GM12874 (cell line): ENCODE results near the gene MB.

ENCODE experiments used
- TF ChIP-seq, protein P1 (sequence below): IDR thresholded peaks from 2 replicates; pipeline ENCODE4 v1.5.1; 2011; ENCODE audit warnings: low read depth, mild to moderate bottlenecking, control low read depth, low read length, moderate library complexity; ENCODE audit not compliant: insufficient read depth

The MB gene

GRCh38 chr22:35605369-35605680, 11.8 kb downstream of the MB start:
- TF ChIP-seq, protein P1, sequence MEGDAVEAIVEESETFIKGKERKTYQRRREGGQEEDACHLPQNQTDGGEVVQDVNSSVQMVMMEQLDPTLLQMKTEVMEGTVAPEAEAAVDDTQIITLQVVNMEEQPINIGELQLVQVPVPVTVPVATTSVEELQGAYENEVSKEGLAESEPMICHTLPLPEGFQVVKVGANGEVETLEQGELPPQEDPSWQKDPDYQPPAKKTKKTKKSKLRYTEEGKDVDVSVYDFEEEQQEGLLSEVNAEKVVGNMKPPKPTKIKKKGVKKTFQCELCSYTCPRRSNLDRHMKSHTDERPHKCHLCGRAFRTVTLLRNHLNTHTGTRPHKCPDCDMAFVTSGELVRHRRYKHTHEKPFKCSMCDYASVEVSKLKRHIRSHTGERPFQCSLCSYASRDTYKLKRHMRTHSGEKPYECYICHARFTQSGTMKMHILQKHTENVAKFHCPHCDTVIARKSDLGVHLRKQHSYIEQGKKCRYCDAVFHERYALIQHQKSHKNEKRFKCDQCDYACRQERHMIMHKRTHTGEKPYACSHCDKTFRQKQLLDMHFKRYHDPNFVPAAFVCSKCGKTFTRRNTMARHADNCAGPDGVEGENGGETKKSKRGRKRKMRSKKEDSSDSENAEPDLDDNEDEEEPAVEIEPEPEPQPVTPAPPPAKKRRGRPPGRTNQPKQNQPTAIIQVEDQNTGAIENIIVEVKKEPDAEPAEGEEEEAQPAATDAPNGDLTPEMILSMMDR = no peak

DNA sequence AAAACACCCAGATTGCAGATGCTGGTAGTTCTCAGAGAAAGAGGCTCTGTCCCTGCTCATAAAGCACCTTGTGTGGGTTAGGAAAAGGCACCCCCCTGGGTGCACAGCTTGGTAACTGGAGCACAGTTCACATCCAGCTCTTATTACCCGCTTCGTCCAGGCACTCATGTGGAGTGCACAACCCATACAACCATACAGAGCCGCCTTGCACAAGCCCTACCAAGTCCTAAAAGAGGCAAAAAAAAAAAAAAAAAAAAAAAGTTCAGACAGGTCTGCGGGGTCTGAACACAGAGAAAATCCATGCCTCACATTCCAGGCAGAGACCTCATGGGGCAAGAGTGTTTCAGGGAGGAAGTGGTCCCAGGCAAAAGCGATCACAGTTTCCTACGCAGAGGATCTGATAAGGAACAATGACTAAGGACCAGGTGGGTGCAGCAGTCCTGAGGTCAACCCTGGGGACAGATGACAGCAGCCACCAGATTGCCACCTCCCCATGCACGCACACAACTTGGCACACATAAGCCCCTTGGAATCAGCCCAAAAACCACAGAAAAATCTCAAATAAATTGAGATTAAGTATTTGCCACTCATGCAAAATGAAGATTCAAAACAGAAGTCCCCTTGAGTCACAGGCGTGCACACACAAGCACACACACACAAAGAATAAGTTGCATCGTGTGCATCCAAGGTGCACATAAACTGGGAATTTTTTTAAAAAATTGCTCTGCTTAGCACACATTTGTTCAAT, 12.3 kb downstream of the MB start:
- TF ChIP-seq, protein P1 = no peak

DNA sequence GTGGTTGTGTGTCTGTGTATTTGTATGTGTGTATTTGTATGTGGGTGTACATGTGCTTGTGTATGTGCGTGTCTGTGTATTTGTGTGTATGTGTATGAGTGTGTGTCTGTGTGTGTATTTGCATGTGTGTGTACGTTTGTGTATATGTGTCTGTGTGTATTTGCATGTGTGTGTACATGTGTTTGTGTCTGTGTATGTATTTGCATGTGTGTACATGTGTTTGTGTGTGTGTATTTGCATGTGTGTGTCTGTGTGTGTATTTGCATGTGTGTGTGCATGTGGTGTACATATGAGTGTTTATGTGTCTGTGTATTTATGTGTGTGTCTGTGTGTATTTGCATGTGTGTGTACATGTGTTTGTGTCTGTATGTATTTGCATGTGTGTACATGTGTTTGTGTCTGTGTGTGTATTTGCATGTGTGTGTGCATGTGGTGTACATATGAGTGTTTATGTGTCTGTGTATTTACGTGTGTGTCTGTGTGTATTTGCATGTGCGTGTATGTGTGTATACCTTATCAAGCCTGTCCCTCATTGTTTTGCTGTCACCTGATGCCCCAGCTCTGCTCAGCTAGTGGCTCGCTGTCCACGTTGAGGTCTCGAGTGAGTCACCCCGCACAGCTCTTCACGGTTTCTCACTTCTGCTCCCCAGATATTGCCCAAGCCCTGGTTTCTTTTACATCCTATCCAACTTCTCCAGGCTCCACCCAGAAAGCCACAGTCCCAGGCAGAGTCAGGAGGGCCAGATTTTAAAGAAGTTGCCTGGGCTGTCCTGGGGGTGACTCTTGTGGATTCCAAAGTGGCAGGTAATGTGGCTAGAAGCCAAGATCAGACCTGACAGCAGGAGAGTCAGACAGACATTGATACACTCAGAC, 15.2 kb downstream of the MB start:
- TF ChIP-seq, protein P1 = no peak

GRCh38 chr22:35601013-35601580, 16.0 kb downstream of the MB start:
- TF ChIP-seq, protein P1 = no peak

- TF ChIP-seq, protein P1 = no peak
These were observed 16.7 kb downstream of the MB start for GRCh38 chr22:35600476-35600875.

GRCh38 chr22:35599364-35599763, 17.8 kb downstream of the MB start:
- TF ChIP-seq, protein P1 = no peak

- TF ChIP-seq, protein P1 = no peak
These were observed 18.8 kb downstream of the MB start for GRCh38 chr22:35598396-35598710.
